Left colon (tissue), 2 donors: ENCODE measurements around the gene ELOA2. TPM values are rescaled to one million over a fixed set of nuclear protein-coding genes. Genes with fewer than 3 reads are reported as not detected.
"Not testable (repeated sequence)": the region's sequence is repeated elsewhere in the genome, so short reads cannot be mapped to it uniquely, and the experiment has no call there.

ENCODE experiments used
- ATAC-seq: fragments of 200-7000 bp; cut with Tn5 transposase; one replicate; pipeline ENCODE4 v1.9.1; 2020; ENCODE audit warnings: mild to moderate bottlenecking, moderate library complexity
- DNase-seq, 2 donors: peaks; one replicate each; pipeline ENCODE4 v3.0.0-alpha.2; 2020
- intact Hi-C, 2 donors: fragments of 100-400 bp; cut with DNase I in 1 of 2; cut with micrococcal nuclease in 1 of 2; formaldehyde crosslinking; loops; one replicate each; pipeline versions ENCODE4 v1.11.2 to v1.14.0; 2022; cut with DNase I, micrococcal nuclease
- long read RNA-seq: library from polyadenylated mRNA; unstranded; transcript quantifications from one replicate; pipeline ENCODE4 v2.0.0, GENCODE V29; 2021
- total RNA-seq, 2 donors: library from RNA; stranded (reverse); fragmentation: NEBNext Ultra II Directional; extraction: Animal tissue kit (Norgen Biotek cat#: 25700); gene quantifications; one replicate each; pipeline ENCODE4 v1.2.1, GENCODE V29; 2021
- donor health status: DM: no; HTN: no; CAD: no.
- donor health status: DM: yes; HTN: yes; CAD: no.

ELOA2 gene
- not detected for total RNA-seq
- long read RNA-seq = 0 reads

DNA sequence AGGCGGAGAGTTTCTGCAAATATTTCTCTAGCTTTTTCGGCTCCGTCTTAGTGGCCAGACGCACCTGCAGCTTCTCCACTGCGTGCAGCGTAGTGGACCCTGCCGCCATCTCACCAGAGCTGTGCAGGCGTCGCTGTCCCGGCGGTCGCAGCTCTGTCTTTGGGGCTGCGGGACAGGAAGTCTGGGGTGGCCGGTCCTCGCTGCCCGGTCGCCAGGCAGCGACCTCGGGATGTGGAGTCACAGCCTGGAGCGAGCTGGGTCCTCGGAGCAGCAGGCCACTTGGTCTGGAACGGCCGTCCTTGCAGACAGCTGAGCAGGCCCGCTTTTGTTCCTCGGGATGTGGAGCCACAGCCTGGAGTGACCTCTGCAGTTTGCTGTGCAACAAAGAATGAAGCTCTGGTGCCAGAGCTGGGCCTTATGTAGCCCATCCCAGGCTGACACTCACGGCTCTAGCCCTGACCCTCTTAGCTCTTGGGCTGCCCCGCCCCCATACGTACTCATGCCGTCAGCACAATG lies at the start of gene ELOA2:
TSS of gene ELOA2 (minus strand) at position 466 of the 516 bp plus-strand sequence. CDS start at position 109, 357 bp downstream.
- intact Hi-C loops = no loop called here
- no peak for DNase-seq
- no peak for ATAC-seq

DNA sequence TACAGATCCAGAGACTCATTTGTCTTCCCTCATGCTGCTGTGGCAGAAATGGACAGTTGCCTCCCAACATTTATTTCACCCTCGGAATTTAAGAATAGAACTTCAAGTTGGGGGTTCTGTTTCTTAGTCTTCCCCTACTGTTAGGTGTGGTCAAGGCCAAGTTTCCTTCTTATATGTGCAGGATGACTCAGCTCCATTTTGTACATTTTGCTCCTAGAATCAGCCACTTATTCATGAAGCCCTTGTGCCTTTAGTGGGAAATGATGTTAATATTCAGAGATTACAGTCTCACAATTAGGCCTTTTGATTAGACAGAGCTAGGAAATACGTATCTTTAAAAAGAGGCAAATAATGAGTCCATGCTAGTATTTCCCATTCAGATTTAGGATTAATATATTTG lies 46.2 kb upstream of the ELOA2 start:
- ATAC-seq = no peak
- no peak for DNase-seq
- intact Hi-C loops = no loop called here

GRCh38 chr18:47080872-47081271 lies 45.5 kb upstream of the ELOA2 start:
- no peak for ATAC-seq

GRCh38 chr18:47077111-47077510 lies 41.7 kb upstream of the ELOA2 start:
- DNase-seq (no peak), ATAC-seq (no peak)
- intact Hi-C loops = no loop called here

More at GRCh38 chr18:47080872-47081271, 45.5 kb upstream of the ELOA2 start:
- DNase-seq = no peak
- intact Hi-C loops = no loop called here

- ATAC-seq = peak; percentile 73
- DNase-seq = peak in 1 of 2 donors; percentile 17
- intact Hi-C loops = no loop called here
Observed at GRCh38 chr18:47075098-47075883, 39.9 kb upstream of the ELOA2 start.

GRCh38 chr18:47067648-47068047 lies 32.2 kb upstream of the ELOA2 start:
- ATAC-seq = no peak
- no peak for DNase-seq
- intact Hi-C loops = no loop called here

DNA sequence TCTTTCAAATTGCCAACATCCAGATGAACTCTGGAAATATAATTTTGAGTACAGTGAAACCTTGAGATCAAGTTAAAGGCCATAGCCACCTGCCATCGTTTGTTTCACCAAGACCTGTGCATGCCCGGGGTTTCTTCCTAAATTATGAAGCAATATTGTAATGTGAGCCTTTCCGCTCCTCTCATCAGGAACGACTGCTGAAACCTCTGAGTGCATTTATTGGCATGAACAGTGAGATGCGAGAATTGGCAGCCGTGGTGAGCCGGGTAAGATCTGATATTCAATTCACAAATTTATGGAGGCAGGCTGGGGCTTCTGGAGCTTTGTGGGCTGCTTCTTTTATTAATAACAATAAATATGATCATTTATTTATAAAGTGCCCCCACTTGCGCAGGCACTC lies 27.7 kb upstream of the ELOA2 start:
- DNase-seq (no peak), ATAC-seq (no peak)
- intact Hi-C loops = no loop called here

DNA sequence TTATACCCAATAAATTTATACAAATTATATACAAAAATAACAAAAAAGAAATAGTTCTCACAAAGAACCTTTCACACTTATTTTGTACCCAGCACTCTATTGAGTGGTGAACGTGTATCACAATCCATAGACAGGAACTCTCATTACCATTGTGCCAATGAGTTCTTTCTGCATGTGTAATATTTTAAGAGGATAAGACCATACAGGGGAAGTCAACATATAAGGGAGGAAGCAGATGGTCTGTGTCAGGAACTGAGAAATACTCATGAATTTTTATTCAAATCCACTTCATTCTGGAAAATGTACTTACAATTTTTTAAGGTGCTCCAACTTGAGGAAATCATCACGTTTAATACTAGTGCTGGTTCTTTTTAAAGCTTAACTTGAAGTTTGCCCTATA lies 27.1 kb upstream of the ELOA2 start:
- DNase-seq = no peak
- ATAC-seq = no peak
- intact Hi-C loops = no loop called here

GRCh38 chr18:47054369-47054768 lies 18.9 kb upstream of the ELOA2 start:
- intact Hi-C loops = no loop called here
- no peak for DNase-seq
- no peak for ATAC-seq

DNA sequence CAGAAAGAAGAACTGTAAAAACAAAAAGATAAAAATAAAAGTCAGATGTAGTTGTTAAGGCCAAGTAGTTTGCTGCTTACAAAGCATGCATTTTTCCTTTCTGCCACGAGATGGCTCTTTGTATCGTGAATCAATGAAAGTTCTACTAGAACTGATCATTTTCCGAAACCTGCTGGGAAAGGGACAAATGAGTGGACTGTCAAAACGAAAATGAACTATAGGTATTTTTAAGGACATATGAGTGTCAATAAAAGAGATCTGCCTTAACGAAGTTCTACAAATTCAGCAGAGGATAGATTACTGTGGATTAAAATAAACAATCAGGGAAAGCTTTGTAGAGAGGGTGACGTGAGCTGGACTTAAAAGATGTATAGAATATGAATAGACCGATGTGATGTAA lies 15.0 kb upstream of the ELOA2 start:
- peak; percentile 39 for ATAC-seq
- intact Hi-C loops = no loop called here
- no peak for DNase-seq

DNA sequence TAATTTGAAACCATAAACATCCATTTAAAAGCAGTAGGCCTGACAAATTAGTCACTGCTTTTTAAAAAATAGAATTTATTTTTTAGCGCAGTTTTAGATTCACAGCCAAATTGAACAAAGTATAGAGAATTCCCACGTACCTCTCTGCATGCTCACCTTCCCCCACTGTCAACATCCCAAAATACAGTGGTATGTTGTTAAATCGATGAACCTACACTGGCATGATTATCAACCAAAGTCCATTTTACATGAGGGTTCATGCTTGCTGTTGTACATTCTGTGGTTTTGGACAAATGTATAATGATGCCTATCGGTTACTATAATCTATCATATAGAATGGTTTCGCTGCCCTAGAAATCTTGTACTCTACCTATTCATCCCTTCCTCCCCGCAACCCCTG lies 5.6 kb upstream of the ELOA2 start:
- ATAC-seq = no peak

GRCh38 chr18:47036927-47037578 lies 1.6 kb upstream of the ELOA2 start:
- ATAC-seq = no peak

More for the DNA sequence above, 5.6 kb upstream of the ELOA2 start:
- intact Hi-C loops = no loop called here
- DNase-seq = no peak

DNA sequence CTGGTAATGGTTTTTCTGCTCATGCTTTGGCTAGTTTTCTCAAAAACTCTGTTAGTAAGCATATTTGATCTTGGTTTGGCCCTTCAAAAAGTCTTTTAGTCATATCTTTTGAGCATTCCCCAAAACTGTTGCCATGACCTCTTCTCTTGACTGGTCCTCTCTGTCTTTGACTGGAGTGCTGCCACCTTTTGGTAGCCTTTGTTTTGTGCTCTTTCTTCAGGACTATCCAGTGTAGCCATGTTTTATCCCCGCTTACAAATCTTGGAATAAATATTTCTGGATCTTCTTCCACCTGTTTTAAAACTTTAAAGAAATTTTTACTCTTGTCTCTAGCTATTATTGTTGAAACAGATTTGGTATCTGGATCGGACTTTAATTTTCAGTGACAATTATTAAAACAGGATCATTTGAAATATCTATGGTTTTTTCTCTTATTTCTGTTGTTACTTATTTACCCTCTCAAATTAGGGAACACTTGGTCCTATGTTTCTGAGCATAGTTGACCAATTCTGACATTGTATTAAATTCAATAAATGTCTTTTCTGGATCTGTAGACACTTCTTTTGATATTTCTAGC lies 965 bp upstream of the ELOA2 start:
- DNase-seq = peak in 1 of 2 donors; percentile 9
- intact Hi-C loops = no loop called here
- ATAC-seq = no peak

More at GRCh38 chr18:47036927-47037578, 1.6 kb upstream of the ELOA2 start:
- DNase-seq = no peak
- intact Hi-C loops = no loop called here

- intact Hi-C loops, ATAC-seq, DNase-seq: not testable (repeated sequence)
Observed at GRCh38 chr18:47034591-47034990, 830 bp downstream of the ELOA2 start.

DNA sequence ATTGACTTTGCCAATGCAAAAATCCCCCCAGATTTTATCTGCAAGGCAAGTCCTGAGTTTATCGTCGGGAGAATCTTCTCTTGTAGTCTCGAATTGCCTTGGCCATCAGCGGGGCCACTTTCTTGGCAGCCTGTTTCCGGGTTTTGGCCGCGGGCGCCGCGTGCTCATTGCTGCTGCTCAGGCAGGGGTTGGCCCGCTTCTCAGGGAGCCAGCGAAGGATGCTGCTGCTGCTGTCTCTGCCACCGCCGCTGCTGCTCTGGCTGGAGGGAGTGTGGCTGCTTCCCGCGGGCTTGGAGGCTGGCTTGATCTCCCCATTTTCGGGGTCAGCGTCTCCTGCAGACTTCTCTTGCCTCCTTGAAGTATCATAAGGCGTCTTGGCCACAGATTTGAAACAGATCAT lies 2.5 kb downstream of the ELOA2 start:
- intact Hi-C loops = no loop called here
- ATAC-seq (no peak), DNase-seq (no peak)

- intact Hi-C loops, ATAC-seq, DNase-seq: not testable (repeated sequence)
Observed at GRCh38 chr18:47030887-47031286, 4.5 kb downstream of the ELOA2 start.

DNA sequence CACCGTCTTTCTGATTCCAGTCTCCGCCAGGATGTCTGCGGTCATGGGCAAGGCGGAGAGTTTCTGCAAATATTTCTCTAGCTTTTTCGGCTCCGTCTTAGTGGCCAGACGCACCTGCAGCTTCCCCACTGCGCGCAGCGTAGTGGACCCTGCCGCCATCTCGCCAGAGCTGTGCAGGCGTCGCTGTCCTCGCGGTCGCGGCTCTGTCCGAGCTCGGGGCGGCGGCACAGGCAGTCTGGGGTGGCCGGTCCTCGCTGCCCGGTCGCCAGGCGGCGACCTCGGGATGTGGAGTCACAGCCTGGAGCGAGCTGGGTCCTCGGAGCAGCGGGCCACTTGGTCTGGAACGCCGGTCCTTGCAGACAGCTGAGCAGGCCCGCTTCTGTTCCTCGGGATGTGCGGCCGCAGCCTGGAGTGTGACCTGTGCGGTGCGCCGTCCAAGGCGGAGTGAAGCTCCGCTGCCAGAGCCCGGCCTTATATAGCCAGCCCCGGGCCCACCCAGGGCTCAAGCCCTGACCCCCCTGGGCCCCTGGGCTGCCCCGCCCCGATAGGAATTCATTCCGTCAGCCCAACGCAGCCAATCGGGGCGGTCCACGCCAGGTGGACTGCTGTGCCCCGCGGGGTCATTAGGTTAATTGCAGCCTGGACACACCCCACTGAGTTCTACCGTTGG lies 5.6 kb downstream of the ELOA2 start:
- intact Hi-C loops, DNase-seq: not testable (repeated sequence)
- peak; percentile 31 for ATAC-seq

DNA sequence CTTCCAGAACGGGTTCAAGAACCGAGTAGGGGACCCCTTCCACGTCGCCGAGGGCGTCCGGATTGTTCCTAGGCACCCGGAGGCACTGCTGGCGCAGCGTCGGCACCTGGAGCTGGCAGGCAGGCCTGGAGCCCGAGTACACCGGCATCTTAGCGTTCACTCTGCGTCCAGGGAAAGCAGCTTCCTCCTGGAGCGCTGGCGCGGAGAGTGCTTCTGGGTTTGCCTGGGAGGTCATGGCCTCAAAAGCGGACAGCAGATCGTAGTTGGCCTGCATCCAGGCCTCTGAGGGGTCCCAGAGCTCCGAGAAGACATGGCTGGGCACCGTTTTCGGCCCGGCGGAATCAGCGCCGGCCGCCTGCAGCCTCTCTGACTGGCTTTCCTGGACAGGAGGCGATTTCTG lies 6.7 kb downstream of the ELOA2 start:
- DNase-seq, intact Hi-C loops, ATAC-seq: not testable (repeated sequence)

GRCh38 chr18:47025557-47026174 lies 9.8 kb downstream of the ELOA2 start:
- not testable (repeated sequence) for ATAC-seq

More at GRCh38 chr18:47025557-47026174, 9.8 kb downstream of the ELOA2 start:
- intact Hi-C loops, DNase-seq: not testable (repeated sequence)
